Ovary (tissue), 9 donors: ENCODE data around the gene ARHGEF19. TPM values are rescaled to one million over a fixed set of nuclear protein-coding genes. Genes with fewer than 3 reads are reported as not detected.
"Not testable (repeated sequence)": the region's sequence is repeated elsewhere in the genome, so short reads cannot be mapped to it uniquely, and the experiment has no call there.

Experiments
- DNase-seq, 5 donors: peaks; one replicate each; pipeline ENCODE4 v3.0.0-alpha.2; 2019 to 2020
- H3K27ac ChIP-seq, 2 donors: fragments of 200-600 bp; one replicate each; pipeline versions ENCODE4 v1.5.1 to v1.8.0; 2019 to 2022
- H3K27me3 ChIP-seq: fragments of 200-600 bp; one replicate; pipeline ENCODE4 v1.8.0; 2022
- H3K36me3 ChIP-seq: fragments of 200-600 bp; sonication (generic); one replicate; pipeline ENCODE4 v1.5.1; 2019
- H3K4me1 ChIP-seq: one replicate; pipeline ENCODE4 v1.8.1; 2013; ENCODE audit warnings: mild to moderate bottlenecking, moderate library complexity; ENCODE audit not compliant: insufficient read depth
- H3K4me3 ChIP-seq: fragments of 200-600 bp; sonication (generic); one replicate; pipeline ENCODE4 v1.5.1; 2017
- H3K9me3 ChIP-seq, 2 donors: fragments of 200-600 bp in 1 of 2; sonication (generic) in 1 of 2; one replicate each; pipeline versions ENCODE4 v1.5.1 to v1.8.1; 2013 to 2019; ENCODE audit warnings: mild to moderate bottlenecking in 1 of 2, moderate library complexity in 1 of 2
- EP300 ChIP-seq: sonication (generic); formaldehyde crosslinking; IDR thresholded peaks from one replicate; pipeline ENCODE4 v1.6.1; 2017; ENCODE audit warnings: antibody characterized with exemption
- POLR2A ChIP-seq: fragments of 450-650 bp; IDR thresholded peaks from one replicate; pipeline ENCODE4 v1.6.1; 2017; ENCODE audit warnings: antibody characterized with exemption, mild to moderate bottlenecking, moderate library complexity
- WGBS, 3 donors: extraction: QIAGEN DNeasy Blood & Tissue Kit in 1 of 3; methylation state at CpG; one replicate each; pipeline versions ENCODE4 v1.1.5 to v1.1.7; 2013 to 2017; 5-methylcytosine and 5-hydroxymethylcytosine counted together
- intact Hi-C, 4 donors: fragments of 100-400 bp; cut with DNase I; formaldehyde crosslinking; loops; one replicate each; pipeline versions ENCODE4 v1.11.0 to v1.15.1; 2022 to 2023
- polyA plus RNA-seq, 2 donors: library from polyadenylated mRNA; stranded (reverse); fragments of 200-250 nt in 1 of 2; fragments of 350-450 nt in 1 of 2; fragmentation: Illumina TruSeq in 1 of 2; extraction: RNeasy Lipid Tissue Mini Kit (QIAGEN cat#74804) in 1 of 2; gene quantifications; one replicate each; pipeline ENCODE4 v1.2.3, GENCODE V29; 2013 to 2014
- total RNA-seq, 7 donors: library from RNA; depleted of rRNA in 2 of 7; stranded (reverse); fragments of >200 nt in 2 of 7; fragmentation: NEBNext Ultra II Directional in 3 of 7; extraction: Animal tissue kit (Norgen Biotek cat#: 25700) in 3 of 7; gene quantifications; one replicate each; pipeline versions ENCODE4 v1.1.0 to v1.2.4, GENCODE V29; 2016 to 2023
- TF ChIP-seq, protein P1 (sequence below), 3 donors: fragments of 450-650 bp in 2 of 3; fragments of 200-600 bp in 1 of 3; IDR thresholded peaks; one replicate each; pipeline versions ENCODE4 v1.5.1 to v1.8.0; 2016 to 2022; ENCODE audit warnings: antibody characterized with exemption in 3 of 3, mild to moderate bottlenecking in 1 of 3
- donor health status: DM: no; HTN: no; CAD: no; lungs with moderate emphysema.
- donor health status: DM: no; HTN: no; CAD: no.
- donor health status: Bipolar disorder and iron deficiency.
- donor health status: DM: yes; HTN: yes; CAD: no.
- donor health status: DM: no; HTN: no; CAD: no.
- donor health status: DM: yes; HTN: yes; CAD: no.

Gene ARHGEF19
- total and polyA plus RNA-seq, 9 donors = 2.3 to 30.4 (median 14.6) TPM

DNA sequence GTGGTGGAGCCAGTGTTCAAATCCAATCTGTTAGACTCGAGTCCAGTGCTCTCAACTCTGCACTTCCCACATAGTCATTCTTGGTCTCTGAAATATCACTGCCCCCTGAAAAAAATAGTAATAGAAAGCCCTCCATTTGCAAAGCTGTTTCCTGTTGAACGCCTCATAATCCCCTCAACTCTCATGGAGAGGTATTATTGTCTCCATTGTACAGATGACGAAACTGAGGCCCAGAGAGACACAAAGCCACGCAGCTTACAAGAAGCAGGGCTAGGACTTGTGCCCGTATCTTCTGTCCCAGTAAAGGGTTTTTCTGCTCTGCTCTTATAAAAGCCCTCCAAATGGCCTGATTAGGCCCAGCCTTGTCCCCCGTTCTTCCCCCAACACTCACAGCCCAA lies 6.2 kb upstream of the ARHGEF19 start:
- 89 to 94% (median 90%) methylated on average over 6 of the region's 6 CpGs for WGBS, 3 donors
- TF ChIP-seq EP300 (no peak), POLR2A (no peak)
- TF ChIP-seq, protein P1, sequence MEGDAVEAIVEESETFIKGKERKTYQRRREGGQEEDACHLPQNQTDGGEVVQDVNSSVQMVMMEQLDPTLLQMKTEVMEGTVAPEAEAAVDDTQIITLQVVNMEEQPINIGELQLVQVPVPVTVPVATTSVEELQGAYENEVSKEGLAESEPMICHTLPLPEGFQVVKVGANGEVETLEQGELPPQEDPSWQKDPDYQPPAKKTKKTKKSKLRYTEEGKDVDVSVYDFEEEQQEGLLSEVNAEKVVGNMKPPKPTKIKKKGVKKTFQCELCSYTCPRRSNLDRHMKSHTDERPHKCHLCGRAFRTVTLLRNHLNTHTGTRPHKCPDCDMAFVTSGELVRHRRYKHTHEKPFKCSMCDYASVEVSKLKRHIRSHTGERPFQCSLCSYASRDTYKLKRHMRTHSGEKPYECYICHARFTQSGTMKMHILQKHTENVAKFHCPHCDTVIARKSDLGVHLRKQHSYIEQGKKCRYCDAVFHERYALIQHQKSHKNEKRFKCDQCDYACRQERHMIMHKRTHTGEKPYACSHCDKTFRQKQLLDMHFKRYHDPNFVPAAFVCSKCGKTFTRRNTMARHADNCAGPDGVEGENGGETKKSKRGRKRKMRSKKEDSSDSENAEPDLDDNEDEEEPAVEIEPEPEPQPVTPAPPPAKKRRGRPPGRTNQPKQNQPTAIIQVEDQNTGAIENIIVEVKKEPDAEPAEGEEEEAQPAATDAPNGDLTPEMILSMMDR (IDR thresholded peaks at IDR 0.05) = no peak
- no peaks in the 10 kb centered on the region for H3K36me3 ChIP-seq
- no peak overlapping the region for H3K27ac ChIP-seq
- H3K27me3 ChIP-seq = no peaks in the 10 kb centered on the region
- H3K4me3 ChIP-seq = no peak overlapping the region
- DNase-seq = no peak
- H3K4me1 ChIP-seq = peaks cover 2% of the 10 kb centered on the region
- H3K9me3 ChIP-seq = no peaks in the 10 kb centered on the region
- intact Hi-C loops = no loop called here

DNA sequence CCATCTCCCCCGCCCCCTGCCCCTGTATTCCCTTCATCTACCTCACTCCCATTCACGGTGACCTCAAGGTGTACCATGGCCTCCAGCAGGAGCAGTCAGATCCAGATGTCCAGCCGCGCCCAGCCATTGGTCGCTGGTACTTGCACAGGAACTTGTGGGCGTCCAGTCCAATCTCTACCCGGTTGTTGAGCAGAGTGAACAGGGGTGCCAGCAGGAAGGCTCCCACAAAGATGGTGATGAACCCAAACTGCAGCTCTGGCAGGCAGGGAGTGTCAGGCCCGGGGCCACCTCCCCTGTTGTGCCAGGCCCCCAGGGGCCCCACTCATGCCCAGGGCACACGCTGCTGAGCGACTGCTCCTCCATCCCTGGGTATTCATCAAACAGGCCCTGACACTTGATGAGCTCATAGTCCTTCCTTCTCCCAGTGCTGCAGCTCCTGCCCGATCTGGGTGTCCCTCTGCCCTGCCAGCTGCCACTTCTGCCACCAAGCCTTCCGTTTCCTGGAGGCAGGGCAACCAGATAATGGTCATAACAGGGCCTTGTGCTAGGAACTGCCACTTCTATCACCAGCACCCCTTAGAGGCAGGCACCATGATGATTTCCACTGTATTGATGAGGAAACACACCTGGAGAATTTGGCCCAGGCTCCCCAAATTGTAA lies 5.7 kb upstream of the ARHGEF19 start:
- H3K4me1 ChIP-seq = peaks cover 2% of the 10 kb centered on the region

DNA sequence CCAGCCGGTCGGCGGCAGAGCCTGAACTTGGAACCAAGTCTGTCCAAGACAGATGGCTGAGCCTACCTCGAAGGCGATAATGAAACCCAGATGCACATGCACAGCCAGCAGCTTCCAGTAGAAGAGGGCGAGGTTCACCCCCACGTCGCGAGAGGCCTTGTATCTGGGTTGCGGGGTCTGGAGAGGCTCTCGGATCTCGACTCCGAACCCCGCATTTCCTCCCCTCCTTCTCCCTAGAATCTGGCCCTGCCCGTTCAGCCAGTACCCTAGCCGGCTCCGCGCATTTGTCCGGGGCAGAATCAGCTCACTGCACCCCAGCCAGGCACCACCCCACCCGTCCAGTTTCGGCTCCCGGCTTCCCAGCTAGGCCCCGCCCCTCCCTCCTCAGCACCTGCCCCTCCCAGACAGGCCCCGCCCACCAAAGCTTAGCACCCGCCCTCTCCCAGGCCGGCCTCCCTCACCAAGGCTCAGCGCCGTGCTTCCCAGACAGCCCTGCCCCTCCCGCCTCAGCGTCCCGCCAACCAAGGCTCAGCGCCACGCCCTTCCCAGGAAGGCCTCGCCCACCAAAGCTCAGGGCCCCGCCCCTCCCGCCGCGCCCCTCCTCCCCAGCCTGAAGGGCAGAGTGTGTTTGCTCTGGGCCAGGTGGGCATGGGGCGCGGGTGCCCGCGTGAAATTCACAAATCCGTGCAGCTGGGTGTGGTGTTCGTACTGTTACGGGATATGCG lies 4.8 kb upstream of the ARHGEF19 start:
- Histone ChIP-seq H3K27me3 (no peaks in the 10 kb centered on the region), H3K4me3 (peak overlapping the region; percentile 46), H3K27ac (peak overlapping the region; percentile 53 to 79), H3K4me1 (peaks cover 2% of the 10 kb centered on the region), H3K36me3 (no peaks in the 10 kb centered on the region), H3K9me3 (no peaks in the 10 kb centered on the region)
- peak; percentile 99 for DNase-seq
- 0 to 1% (median 0%) methylated on average over 43 to 46 of the region's 46 CpGs for WGBS, 3 donors
- TF ChIP-seq, protein P1 (IDR thresholded peaks at IDR 0.05) = no peak
- TF ChIP-seq POLR2A (peak; percentile 42), EP300 (no peak)
- intact Hi-C loops = no loop called here

More for the DNA sequence above, 5.7 kb upstream of the ARHGEF19 start:
- DNase-seq = peak in 3 of 5 donors; percentile 57 to 65 (median 62)
- H3K4me3 ChIP-seq = no peak overlapping the region
- H3K36me3 ChIP-seq = no peaks in the 10 kb centered on the region
- TF ChIP-seq, protein P1 (IDR thresholded peaks at IDR 0.05) = no peak
- no peak for TF ChIP-seq POLR2A
- no peak for TF ChIP-seq EP300
- intact Hi-C loops = no loop called here
- no peaks in the 10 kb centered on the region for H3K9me3 ChIP-seq
- H3K27ac ChIP-seq = peak overlapping the region; percentile 53 to 79
- no peaks in the 10 kb centered on the region for H3K27me3 ChIP-seq
- WGBS, 3 donors = 82 to 90% (median 85%) methylated on average over 12 of the region's 12 CpGs

DNA sequence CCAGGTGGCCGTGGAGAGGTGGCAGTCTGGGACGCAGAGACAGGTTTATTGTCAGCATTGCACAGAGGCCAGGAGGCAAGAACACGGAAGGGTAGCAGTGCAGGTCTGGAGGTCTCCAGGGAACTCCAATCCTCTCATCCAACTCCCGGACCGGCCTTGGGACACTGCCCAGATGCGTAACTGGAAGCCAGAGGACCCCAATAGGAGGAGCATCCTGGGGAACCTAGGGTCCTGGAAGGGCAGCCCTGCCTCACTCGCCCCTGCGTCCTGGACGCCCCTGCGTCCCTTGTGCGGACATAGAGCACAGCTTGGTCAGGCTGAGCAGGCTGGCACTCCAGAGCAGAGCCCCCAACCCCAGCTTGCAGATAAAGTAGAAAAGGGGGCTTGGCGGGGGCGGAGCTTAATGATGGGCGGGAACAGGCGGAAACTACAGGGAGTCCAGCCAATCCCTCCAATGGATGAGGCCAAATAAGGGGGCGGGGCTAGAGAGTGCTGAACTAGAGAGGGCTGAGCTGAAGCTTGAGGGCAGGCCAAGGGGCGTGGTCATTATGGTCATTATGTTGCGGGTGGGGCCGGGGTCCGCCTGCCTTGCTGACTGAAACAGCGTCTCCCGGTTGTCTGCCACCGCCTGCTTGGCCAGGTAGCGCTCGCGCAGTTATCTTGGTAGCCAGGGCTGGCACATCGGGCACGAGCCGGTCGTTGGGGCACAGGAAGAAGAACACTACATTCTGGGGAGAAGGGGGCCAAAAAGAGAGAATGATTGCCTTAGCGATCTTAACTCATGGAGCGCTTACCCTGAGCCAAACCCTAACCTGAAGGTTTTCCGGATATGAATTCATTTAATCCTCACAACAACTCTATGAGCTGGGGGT lies 3.7 kb upstream of the ARHGEF19 start:
- H3K4me1 ChIP-seq = peaks cover 2% of the 10 kb centered on the region
- TF ChIP-seq POLR2A = peak; percentile 46
- TF ChIP-seq, protein P1 (IDR thresholded peaks at IDR 0.05) = no peak
- intact Hi-C loops = no loop called here
- H3K36me3 ChIP-seq = no peaks in the 10 kb centered on the region
- peak; percentile 89 to 94 (median 93) for DNase-seq
- no peaks in the 10 kb centered on the region for H3K9me3 ChIP-seq
- H3K27me3 ChIP-seq = no peaks in the 10 kb centered on the region
- WGBS, 3 donors = 5 to 11% (median 7%) methylated on average over 33 of the region's 33 CpGs
- H3K27ac ChIP-seq = no peak overlapping the region
- peak overlapping the region; percentile 46 for H3K4me3 ChIP-seq

DNA sequence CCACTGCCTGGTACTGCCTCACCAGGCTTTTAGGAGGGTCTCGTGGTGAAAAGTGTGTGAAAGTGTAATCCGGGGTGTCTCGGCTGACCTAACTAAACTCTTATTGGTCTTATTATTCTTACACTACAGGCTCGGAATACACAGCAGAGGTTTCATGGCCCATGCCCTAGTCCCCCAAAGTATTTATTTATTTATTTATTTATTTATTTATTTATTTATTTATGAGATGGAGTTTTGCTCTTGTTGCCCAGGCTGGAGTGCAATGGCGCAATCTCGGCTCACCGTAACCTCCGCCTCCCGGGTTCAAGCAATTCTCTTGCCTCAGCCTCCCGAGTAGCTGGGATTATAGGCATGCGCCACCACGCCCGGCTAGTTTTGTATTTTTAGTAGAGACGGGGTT lies 2.8 kb upstream of the ARHGEF19 start:
- H3K4me3 ChIP-seq, H3K27ac ChIP-seq, H3K27me3 ChIP-seq, H3K9me3 ChIP-seq, H3K4me1 ChIP-seq, DNase-seq, intact Hi-C loops, H3K36me3 ChIP-seq: not testable (repeated sequence)
- WGBS, 3 donors = 90 to 96% (median 94%) methylated on average over 14 of the region's 14 CpGs

DNA sequence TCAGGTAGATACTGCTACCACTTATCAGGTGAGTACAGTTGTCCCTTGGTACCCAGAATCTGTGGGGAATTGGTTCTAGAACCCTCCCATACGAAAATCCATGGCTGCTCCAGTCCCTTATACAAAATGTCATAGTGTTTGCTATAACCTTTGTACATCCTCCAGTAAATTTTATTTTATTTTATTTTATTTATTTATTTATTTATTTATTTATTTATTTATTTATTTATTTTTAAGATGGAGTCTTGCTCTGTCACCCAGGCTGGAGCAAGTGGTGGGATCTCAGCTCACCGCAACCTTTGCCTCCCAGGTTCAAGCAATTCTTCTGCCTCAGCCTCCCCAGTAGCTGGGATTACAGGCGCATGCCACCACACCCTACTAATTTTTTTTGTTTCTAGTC lies 1.1 kb upstream of the ARHGEF19 start:
- H3K4me1 ChIP-seq, H3K4me3 ChIP-seq, H3K27ac ChIP-seq, intact Hi-C loops, H3K9me3 ChIP-seq, H3K36me3 ChIP-seq, DNase-seq, H3K27me3 ChIP-seq: not testable (repeated sequence)
- WGBS, 3 donors = 89 to 92% (median 90%) methylated on average over 3 of the region's 3 CpGs
